Type B pancreatic cell (in vitro differentiated cells): ENCODE results near the gene CCK. TPM values are rescaled to one million over a fixed set of nuclear protein-coding genes. Genes with fewer than 3 reads are reported as not detected.
"Not testable (repeated sequence)": the region's sequence is repeated elsewhere in the genome, so short reads cannot be mapped to it uniquely, and the experiment has no call there.

Experiments
- DNase-seq: peaks from one replicate; pipeline ENCODE4 v3.0.0; 2021; ENCODE audit warnings: mixed read lengths; ENCODE audit not compliant: unreplicated experiment; ENCODE audit errors: extremely low spot score
- H3K27ac Mint-ChIP-seq: 2 replicates; pipeline ENCODE4 v1.8.0; 2021; ENCODE audit warnings: mild to moderate bottlenecking, mixed read lengths
- H3K27me3 Mint-ChIP-seq: 2 replicates; pipeline ENCODE4 v1.8.0; 2021; ENCODE audit warnings: mixed read lengths
- H3K36me3 Mint-ChIP-seq: 2 replicates; pipeline ENCODE4 v1.8.0; 2021; ENCODE audit warnings: mixed read lengths
- H3K4me1 Mint-ChIP-seq: one replicate; pipeline ENCODE4 v1.8.0; 2021; ENCODE audit warnings: mixed read lengths; ENCODE audit not compliant: unreplicated experiment
- H3K4me3 Mint-ChIP-seq: 2 replicates; pipeline ENCODE4 v1.8.0; 2021; ENCODE audit warnings: mild to moderate bottlenecking, mixed read lengths
- H3K9me3 Mint-ChIP-seq: 2 replicates; pipeline ENCODE4 v1.8.0; 2021; ENCODE audit warnings: mixed read lengths
- total RNA-seq: library from RNA; stranded (reverse); gene quantifications from 2 replicates; pipeline ENCODE4 v1.2.1, GENCODE V29; 2021; ENCODE audit warnings: low replicate concordance
- TF ChIP-seq, protein P1 (sequence below): fragments of 200-600 bp; sonication (generic); conservative IDR thresholded peaks from 2 replicates; pipeline ENCODE4 v1.5.0; 2021; ENCODE audit warnings: antibody characterized with exemption, mild to moderate bottlenecking

Gene CCK
- total RNA-seq, 1 donor from 2014 or later: 1.3 TPM

DNA sequence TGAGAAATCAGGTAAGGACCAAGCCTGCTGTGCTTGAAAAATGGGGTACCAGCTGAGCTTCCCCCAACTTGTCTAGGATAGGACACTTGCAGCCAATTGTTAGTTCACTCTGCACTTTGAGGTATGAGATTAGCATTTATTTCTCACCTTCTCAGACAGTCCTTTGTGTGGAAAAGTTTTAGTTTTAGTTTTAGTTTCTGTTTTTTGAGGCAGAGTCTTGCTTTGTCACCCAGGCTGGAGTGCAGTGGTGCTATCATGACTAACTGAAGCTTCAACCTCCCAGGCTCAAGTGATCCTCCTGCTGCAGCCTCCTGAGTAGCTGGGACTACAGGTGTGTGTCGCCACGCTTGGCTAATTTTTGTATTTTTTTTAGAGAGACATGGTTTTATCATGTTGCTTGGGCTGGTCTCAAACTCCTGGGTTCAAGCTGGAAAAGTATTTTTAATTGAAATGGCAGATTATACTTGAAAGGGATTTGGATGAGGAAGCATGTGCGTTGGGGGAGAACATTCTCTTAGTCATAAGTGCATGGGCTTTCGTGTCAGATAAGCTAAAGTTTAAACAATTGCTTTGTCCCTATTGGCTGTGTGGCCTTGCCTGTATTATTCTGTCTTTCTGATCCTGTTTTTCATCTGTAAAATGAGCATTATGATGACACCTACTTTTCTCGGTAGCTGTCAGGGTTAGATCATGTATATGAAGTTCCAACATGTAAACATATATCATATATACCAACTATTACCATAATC is 25.2 kb upstream of the CCK start:
- TF ChIP-seq, protein P1, sequence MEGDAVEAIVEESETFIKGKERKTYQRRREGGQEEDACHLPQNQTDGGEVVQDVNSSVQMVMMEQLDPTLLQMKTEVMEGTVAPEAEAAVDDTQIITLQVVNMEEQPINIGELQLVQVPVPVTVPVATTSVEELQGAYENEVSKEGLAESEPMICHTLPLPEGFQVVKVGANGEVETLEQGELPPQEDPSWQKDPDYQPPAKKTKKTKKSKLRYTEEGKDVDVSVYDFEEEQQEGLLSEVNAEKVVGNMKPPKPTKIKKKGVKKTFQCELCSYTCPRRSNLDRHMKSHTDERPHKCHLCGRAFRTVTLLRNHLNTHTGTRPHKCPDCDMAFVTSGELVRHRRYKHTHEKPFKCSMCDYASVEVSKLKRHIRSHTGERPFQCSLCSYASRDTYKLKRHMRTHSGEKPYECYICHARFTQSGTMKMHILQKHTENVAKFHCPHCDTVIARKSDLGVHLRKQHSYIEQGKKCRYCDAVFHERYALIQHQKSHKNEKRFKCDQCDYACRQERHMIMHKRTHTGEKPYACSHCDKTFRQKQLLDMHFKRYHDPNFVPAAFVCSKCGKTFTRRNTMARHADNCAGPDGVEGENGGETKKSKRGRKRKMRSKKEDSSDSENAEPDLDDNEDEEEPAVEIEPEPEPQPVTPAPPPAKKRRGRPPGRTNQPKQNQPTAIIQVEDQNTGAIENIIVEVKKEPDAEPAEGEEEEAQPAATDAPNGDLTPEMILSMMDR: no peak
- Mint-ChIP-seq H3K36me3 (no peaks in the 10 kb centered on the region), H3K27ac (no peak overlapping the region), H3K9me3 (peaks cover 4% of the 10 kb centered on the region), H3K4me3 (no peak overlapping the region), H3K4me1 (no peaks in the 10 kb centered on the region), H3K27me3 (peaks cover 15% of the 10 kb centered on the region)
- no peak for DNase-seq

DNA sequence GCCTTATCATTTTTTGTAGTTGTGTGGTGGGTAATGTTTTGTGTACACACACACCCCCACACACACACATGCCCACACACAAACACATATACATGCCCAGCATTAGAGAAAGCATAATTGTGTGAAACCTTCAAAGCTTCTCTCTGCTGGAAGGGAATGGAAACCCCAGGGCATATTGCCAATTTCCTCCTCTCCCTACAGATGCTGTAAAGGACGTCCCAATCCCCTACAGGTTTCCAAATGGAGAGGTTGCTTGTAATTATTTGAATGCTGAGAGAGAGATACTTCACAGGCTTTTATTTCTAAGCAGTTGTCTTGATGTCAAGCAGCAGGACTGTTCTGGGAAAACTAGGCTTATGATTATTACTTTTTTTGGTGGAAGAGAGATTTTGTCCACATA is 23.0 kb upstream of the CCK start:
- H3K27ac Mint-ChIP-seq: no peak overlapping the region
- DNase-seq: no peak
- no peaks in the 10 kb centered on the region for H3K36me3 Mint-ChIP-seq
- H3K27me3 Mint-ChIP-seq: peaks cover 10% of the 10 kb centered on the region
- TF ChIP-seq, protein P1: no peak
- H3K9me3 Mint-ChIP-seq: peaks cover 4% of the 10 kb centered on the region
- H3K4me1 Mint-ChIP-seq: no peaks in the 10 kb centered on the region
- H3K4me3 Mint-ChIP-seq: no peak overlapping the region

GRCh38 chr3:42288385-42288784 is 22.4 kb upstream of the CCK start:
- Mint-ChIP-seq H3K4me3 (no peak overlapping the region), H3K9me3 (peaks cover 4% of the 10 kb centered on the region), H3K27me3 (peaks cover 10% of the 10 kb centered on the region), H3K4me1 (no peaks in the 10 kb centered on the region), H3K36me3 (no peaks in the 10 kb centered on the region), H3K27ac (no peak overlapping the region)
- DNase-seq: no peak
- TF ChIP-seq, protein P1: no peak

DNA sequence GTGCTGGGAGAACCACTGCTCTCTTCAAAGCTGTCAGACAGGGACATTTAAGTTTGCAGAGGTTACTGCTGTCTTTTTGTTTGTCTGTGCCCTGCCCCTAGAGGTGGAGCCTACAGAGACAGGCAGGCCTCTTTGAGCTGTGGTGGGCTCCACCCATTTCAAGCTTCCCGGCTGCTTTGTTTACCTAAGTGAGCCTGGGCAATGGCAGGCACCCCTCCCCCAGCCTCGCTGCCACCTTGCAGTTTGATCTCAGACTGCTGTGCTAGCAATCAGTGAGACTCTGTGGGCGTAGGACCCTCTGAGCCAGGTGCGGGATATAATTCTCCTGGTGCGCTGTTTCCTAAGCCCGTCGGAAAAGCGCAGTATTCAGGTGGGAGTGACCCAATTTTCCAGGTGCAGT is 21.4 kb upstream of the CCK start:
- H3K4me1 Mint-ChIP-seq, H3K27ac Mint-ChIP-seq, H3K36me3 Mint-ChIP-seq, H3K4me3 Mint-ChIP-seq, H3K9me3 Mint-ChIP-seq, H3K27me3 Mint-ChIP-seq, DNase-seq: not testable (repeated sequence)

DNA sequence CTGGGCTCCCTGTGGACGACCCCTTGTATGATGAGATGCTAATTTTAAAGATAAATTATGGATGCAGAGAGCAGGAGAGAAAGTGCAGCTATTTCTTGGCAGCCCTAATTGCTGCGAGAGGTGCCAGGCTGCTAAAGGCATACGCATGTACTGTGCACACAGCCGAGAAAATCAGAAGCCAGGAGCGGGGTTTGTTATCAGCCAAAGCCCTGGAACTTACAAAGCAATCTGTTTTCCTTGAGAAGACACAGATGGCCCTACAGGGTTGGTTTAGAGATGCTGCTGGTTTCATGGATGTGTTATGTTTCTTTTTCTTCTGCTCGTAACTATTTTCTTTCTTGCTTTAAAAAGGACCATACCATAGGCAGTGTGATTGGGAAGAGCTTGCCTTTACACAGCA is 11.7 kb upstream of the CCK start:
- H3K4me1 Mint-ChIP-seq: no peaks in the 10 kb centered on the region
- DNase-seq: no peak
- TF ChIP-seq, protein P1: no peak
- no peaks in the 10 kb centered on the region for H3K36me3 Mint-ChIP-seq
- H3K27me3 Mint-ChIP-seq: peaks cover 3% of the 10 kb centered on the region
- peaks cover 9% of the 10 kb centered on the region for H3K9me3 Mint-ChIP-seq
- H3K4me3 Mint-ChIP-seq: no peak overlapping the region
- no peak overlapping the region for H3K27ac Mint-ChIP-seq

GRCh38 chr3:42276141-42277132 is 10.5 kb upstream of the CCK start:
- Mint-ChIP-seq H3K36me3 (no peaks in the 10 kb centered on the region), H3K27ac (no peak overlapping the region), H3K4me1 (no peaks in the 10 kb centered on the region), H3K27me3 (peaks cover 12% of the 10 kb centered on the region), H3K9me3 (peaks cover 9% of the 10 kb centered on the region), H3K4me3 (no peak overlapping the region)
- no peak for DNase-seq
- TF ChIP-seq, protein P1: no peak
